Keratinocyte (primary cell): ENCODE data around the gene RPAP2. TPM values are rescaled to one million over a fixed set of nuclear protein-coding genes. Genes with fewer than 3 reads are reported as not detected.

Experiments used
- DNase-seq: peaks from one replicate; pipeline ENCODE4 v3.0.0-alpha.2; 2011; ENCODE audit warnings: low read depth, missing footprints, low spot score
- FAIRE-seq: peaks from 2 replicates; lab custom pipeline; 2011; peaks lifted over from hg19 to GRCh38; lab: Jason Lieb, UNC
- H2AFZ ChIP-seq: 2 replicates; pipeline ENCODE4 v1.6.0; 2012; ENCODE audit warnings: low read length, control low read depth, inconsistent platforms; ENCODE audit not compliant: control insufficient read depth
- H3K27ac ChIP-seq: 2 replicates; pipeline ENCODE4 v1.5.1; 2011; ENCODE audit warnings: low read length; ENCODE audit not compliant: control insufficient read depth, insufficient read depth
- H3K27me3 ChIP-seq: 3 replicates; pipeline ENCODE4 v1.6.0; 2011; ENCODE audit warnings: low read length; ENCODE audit not compliant: control insufficient read depth, insufficient read depth; ENCODE audit errors: extremely low read depth
- H3K36me3 ChIP-seq, 2 experiments: 2 replicates in 1 of 2; 3 replicates in 1 of 2; pipeline ENCODE4 v1.5.1; 2011; ENCODE audit warnings: low read length in 2 of 2, mild to moderate bottlenecking in 1 of 2; ENCODE audit not compliant: control insufficient read depth in 2 of 2, insufficient read depth in 2 of 2; ENCODE audit errors: extremely low read depth in 1 of 2
- H3K4me1 ChIP-seq: 3 replicates; pipeline ENCODE4 v1.5.1; 2011; ENCODE audit warnings: low read length; ENCODE audit not compliant: control insufficient read depth, insufficient read depth; ENCODE audit errors: extremely low read depth
- H3K4me2 ChIP-seq: 3 replicates; pipeline ENCODE4 v1.6.0; 2011; ENCODE audit warnings: low read depth, low read length; ENCODE audit not compliant: control insufficient read depth, insufficient read depth; ENCODE audit errors: extremely low read depth
- H3K4me3 ChIP-seq, 3 experiments: fragments of 200-600 bp in 1 of 3; sonication (generic) in 1 of 3; 2 replicates in 2 of 3; 3 replicates in 1 of 3; pipeline ENCODE4 v1.5.1; 2011 to 2016; ENCODE audit warnings: low read length in 3 of 3, mild to moderate bottlenecking in 3 of 3, control low read depth in 2 of 3, inconsistent platforms in 1 of 3, low read depth in 1 of 3, mixed read lengths in 1 of 3, mixed run types in 1 of 3, moderate library complexity in 1 of 3; ENCODE audit not compliant: control insufficient read depth in 2 of 3, insufficient read depth in 2 of 3; ENCODE audit errors: extremely low read depth in 1 of 3
- H3K79me2 ChIP-seq: 2 replicates; pipeline ENCODE4 v1.6.0; 2012; ENCODE audit warnings: low read length; ENCODE audit not compliant: control insufficient read depth, insufficient read depth
- H3K9ac ChIP-seq: 3 replicates; pipeline ENCODE4 v1.6.0; 2011; ENCODE audit warnings: low read length; ENCODE audit not compliant: control insufficient read depth, insufficient read depth; ENCODE audit errors: extremely low read depth
- H3K9me1 ChIP-seq: 3 replicates; pipeline ENCODE4 v1.6.0; 2011; ENCODE audit warnings: low read length; ENCODE audit not compliant: control insufficient read depth, insufficient read depth; ENCODE audit errors: extremely low read depth
- H3K9me3 ChIP-seq: 2 replicates; pipeline ENCODE4 v1.5.1; 2012; ENCODE audit warnings: low read depth, low read length; ENCODE audit not compliant: control insufficient read depth
- H4K20me1 ChIP-seq: 3 replicates; pipeline ENCODE4 v1.6.0; 2011; ENCODE audit warnings: low read length; ENCODE audit not compliant: control insufficient read depth, insufficient read depth; ENCODE audit errors: extremely low read depth
- EZH2 ChIP-seq: IDR thresholded peaks from one replicate; pipeline ENCODE4 v1.6.1; 2012; ENCODE audit warnings: inconsistent platforms, mild to moderate bottlenecking, low read length, moderate library complexity
- dilution Hi-C: fragments of 300-500 bp; cut with MboI; formaldehyde crosslinking; loops from one replicate; pipeline ENCODE4 v1.7.0; 2020; ENCODE audit warnings: low sequenced_read_pairs; ENCODE audit not compliant: extremely low pct_ligation_motif_present
- polyA plus RNA-seq, 5 experiments: library from polyadenylated mRNA; depleted of rRNA in 3 of 5; stranded (reverse) in 3 of 5; stranded (forward) in 1 of 5; unstranded in 1 of 5; fragments of >200 nt; gene quantifications; 1 replicate in 1 of 5; 2 replicates in 3 of 5; 3 replicates in 1 of 5; pipeline versions ENCODE4 v1.2.1 to v1.2.3, GENCODE V29; 2011 to 2012; ENCODE audit warnings: missing spikeins in 2 of 5, low read depth in 1 of 5, low replicate concordance in 1 of 5
- TF ChIP-seq, protein P1 (sequence below), 3 experiments: IDR thresholded peaks in 1 of 3; conservative IDR thresholded peaks in 1 of 3; optimal IDR thresholded peaks in 1 of 3; 2 replicates in 2 of 3; 3 replicates in 1 of 3; pipeline versions ENCODE3 to v1.5.1; 2011; ENCODE audit warnings: low read length in 3 of 3, mild to moderate bottlenecking in 3 of 3, moderate library complexity in 2 of 3, control low read depth in 1 of 3, inconsistent platforms in 1 of 3; ENCODE audit not compliant: insufficient read depth in 2 of 3; ENCODE audit errors: extremely low read depth in 1 of 3

The RPAP2 gene
- polyA plus RNA-seq, 1 donor (not counting 4 experiments of a cell fraction or from before 2014, with no cell fraction given), result 21.5 TPM

GRCh38 chr1:92441316-92441696 is 142.4 kb downstream of the RPAP2 start:
- TF ChIP-seq, protein P1, sequence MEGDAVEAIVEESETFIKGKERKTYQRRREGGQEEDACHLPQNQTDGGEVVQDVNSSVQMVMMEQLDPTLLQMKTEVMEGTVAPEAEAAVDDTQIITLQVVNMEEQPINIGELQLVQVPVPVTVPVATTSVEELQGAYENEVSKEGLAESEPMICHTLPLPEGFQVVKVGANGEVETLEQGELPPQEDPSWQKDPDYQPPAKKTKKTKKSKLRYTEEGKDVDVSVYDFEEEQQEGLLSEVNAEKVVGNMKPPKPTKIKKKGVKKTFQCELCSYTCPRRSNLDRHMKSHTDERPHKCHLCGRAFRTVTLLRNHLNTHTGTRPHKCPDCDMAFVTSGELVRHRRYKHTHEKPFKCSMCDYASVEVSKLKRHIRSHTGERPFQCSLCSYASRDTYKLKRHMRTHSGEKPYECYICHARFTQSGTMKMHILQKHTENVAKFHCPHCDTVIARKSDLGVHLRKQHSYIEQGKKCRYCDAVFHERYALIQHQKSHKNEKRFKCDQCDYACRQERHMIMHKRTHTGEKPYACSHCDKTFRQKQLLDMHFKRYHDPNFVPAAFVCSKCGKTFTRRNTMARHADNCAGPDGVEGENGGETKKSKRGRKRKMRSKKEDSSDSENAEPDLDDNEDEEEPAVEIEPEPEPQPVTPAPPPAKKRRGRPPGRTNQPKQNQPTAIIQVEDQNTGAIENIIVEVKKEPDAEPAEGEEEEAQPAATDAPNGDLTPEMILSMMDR (optimal IDR thresholded peaks at IDR 0.05 in 1 of 3, IDR thresholded peaks at IDR 0.05 in 1 of 3, conservative IDR thresholded peaks at IDR 0.05 in 1 of 3; ENCODE audit: extremely low read depth in 1 of 3, insufficient read depth in 2 of 3, low read length in 3 of 3), result no peak
- no peak for TF ChIP-seq EZH2
- Histone ChIP-seq H2AFZ (peak overlapping the region; percentile 71), H3K79me2 (no peaks in the 10 kb centered on the region), H3K27me3 (no peaks in the 10 kb centered on the region), H3K4me1 (peaks cover 6% of the 10 kb centered on the region), H3K27ac (no peak overlapping the region), H3K9me3 (no peaks in the 10 kb centered on the region), H3K9me1 (no peaks in the 10 kb centered on the region), H3K9ac (peak overlapping the region; percentile 41), H3K4me3 (no peak overlapping the region), H3K36me3 (no peaks in the 10 kb centered on the region), H3K4me2 (peak overlapping the region; percentile 53), H4K20me1 (no peaks in the 10 kb centered on the region)
- DNase-seq (no peak), FAIRE-seq (no peak)
- dilution Hi-C loops, result no loop called here

DNA sequence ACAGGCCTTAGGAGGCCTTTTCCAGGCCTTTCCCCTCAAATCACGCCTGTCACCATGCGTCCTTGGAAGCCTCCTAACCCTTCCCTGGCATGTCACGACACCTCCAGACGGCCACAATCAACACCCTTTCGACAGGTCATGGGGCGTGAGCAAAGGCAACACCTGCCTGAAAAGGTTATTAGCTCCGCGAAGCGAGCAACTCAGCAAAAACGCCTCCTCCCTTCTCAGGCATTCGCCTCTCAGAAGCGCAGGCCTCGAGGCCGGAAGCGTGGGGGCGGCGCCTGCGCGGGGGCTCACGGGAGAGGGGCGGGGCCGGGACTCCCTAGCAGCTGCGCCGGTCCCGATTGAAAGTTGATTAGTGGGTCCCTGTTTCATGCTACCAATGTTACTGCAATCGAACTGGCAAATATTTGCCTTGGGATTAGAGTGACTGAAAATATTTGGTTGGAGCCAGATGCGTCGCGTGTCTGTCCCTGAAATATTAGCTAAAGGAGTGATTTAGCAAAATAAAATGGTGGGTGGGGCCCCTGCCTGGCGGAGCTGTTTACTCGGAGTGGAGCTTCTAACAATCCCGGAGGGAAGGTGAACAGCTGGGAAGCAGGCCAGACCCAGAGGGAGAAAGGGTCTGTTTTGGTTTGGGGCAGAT is 143.0 kb downstream of the RPAP2 start:
- TF ChIP-seq EZH2, result no peak
- TF ChIP-seq, protein P1 (optimal IDR thresholded peaks at IDR 0.05 in 1 of 3, IDR thresholded peaks at IDR 0.05 in 1 of 3, conservative IDR thresholded peaks at IDR 0.05 in 1 of 3; ENCODE audit: extremely low read depth in 1 of 3, insufficient read depth in 2 of 3, low read length in 3 of 3), result no peak
- Histone ChIP-seq H3K79me2 (no peaks in the 10 kb centered on the region), H3K27me3 (no peaks in the 10 kb centered on the region), H3K9ac (peak overlapping the region; percentile 41), H2AFZ (peak overlapping the region; percentile 71), H3K4me1 (peaks cover 6% of the 10 kb centered on the region), H3K9me3 (no peaks in the 10 kb centered on the region), H4K20me1 (no peaks in the 10 kb centered on the region), H3K36me3 (no peaks in the 10 kb centered on the region), H3K4me2 (peak overlapping the region; percentile 53), H3K27ac (no peak overlapping the region), H3K9me1 (no peaks in the 10 kb centered on the region), H3K4me3 (peak overlapping the region in 1 of 3 experiments; percentile 53)
- DNase-seq (no peak), FAIRE-seq (no peak)
- dilution Hi-C loops, result no loop called here
